GM12878 (cell line): ENCODE data around the gene BCAS3.

Source experiments
- FOS ChIP-seq: IDR thresholded peaks from 3 replicates; pipeline ENCODE4 v1.6.1; 2011; ENCODE audit warnings: borderline replicate concordance; ENCODE audit not compliant: insufficient read length; ENCODE audit errors: extremely low read depth
- HCFC1 ChIP-seq: fragments of 150-350 bp; IDR thresholded peaks from 2 replicates; pipeline ENCODE4 v1.6.1; 2014; ENCODE audit warnings: low read length
- KDM1A ChIP-seq: fragments of 200-600 bp; sonication (generic); IDR thresholded peaks from 2 replicates; pipeline ENCODE4 v1.6.1; 2016; ENCODE audit warnings: borderline replicate concordance
- MYC ChIP-seq: IDR thresholded peaks from 2 replicates; pipeline ENCODE4 v1.6.1; 2011; ENCODE audit warnings: mild to moderate bottlenecking, low read length, moderate library complexity, inconsistent platforms; ENCODE audit not compliant: insufficient read depth, insufficient replicate concordance, insufficient read length, severe bottlenecking
- RB1 ChIP-seq: fragments of 450-650 bp; formaldehyde crosslinking; IDR thresholded peaks from 2 replicates; pipeline ENCODE4 v1.6.1; 2017; ENCODE audit warnings: mild to moderate bottlenecking, borderline replicate concordance
- TCF12 ChIP-seq: IDR thresholded peaks from 2 replicates; pipeline ENCODE4 v1.6.1; 2011; ENCODE audit warnings: low read depth, mild to moderate bottlenecking, low read length
- ZNF274 ChIP-seq: IDR thresholded peaks from one replicate; pipeline ENCODE4 v1.8.0; 2011; ENCODE audit not compliant: insufficient read length, insufficient read depth
- TF ChIP-seq, protein P1 (sequence below), 3 experiments: IDR thresholded peaks in 2 of 3; conservative IDR thresholded peaks in 1 of 3; 2 replicates each; pipeline ENCODE4 v1.5.1; 2011; ENCODE audit warnings: low read depth in 3 of 3, low read length in 3 of 3, mild to moderate bottlenecking in 3 of 3, control low read depth in 2 of 3, moderate library complexity in 2 of 3, inconsistent platforms in 1 of 3, mixed read lengths in 1 of 3; ENCODE audit not compliant: control insufficient read depth in 2 of 3, insufficient read depth in 1 of 3; ENCODE audit errors: extremely low read depth in 1 of 3

- TF ChIP-seq, protein P1, sequence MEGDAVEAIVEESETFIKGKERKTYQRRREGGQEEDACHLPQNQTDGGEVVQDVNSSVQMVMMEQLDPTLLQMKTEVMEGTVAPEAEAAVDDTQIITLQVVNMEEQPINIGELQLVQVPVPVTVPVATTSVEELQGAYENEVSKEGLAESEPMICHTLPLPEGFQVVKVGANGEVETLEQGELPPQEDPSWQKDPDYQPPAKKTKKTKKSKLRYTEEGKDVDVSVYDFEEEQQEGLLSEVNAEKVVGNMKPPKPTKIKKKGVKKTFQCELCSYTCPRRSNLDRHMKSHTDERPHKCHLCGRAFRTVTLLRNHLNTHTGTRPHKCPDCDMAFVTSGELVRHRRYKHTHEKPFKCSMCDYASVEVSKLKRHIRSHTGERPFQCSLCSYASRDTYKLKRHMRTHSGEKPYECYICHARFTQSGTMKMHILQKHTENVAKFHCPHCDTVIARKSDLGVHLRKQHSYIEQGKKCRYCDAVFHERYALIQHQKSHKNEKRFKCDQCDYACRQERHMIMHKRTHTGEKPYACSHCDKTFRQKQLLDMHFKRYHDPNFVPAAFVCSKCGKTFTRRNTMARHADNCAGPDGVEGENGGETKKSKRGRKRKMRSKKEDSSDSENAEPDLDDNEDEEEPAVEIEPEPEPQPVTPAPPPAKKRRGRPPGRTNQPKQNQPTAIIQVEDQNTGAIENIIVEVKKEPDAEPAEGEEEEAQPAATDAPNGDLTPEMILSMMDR (IDR thresholded peaks at IDR 0.05 in 2 of 3, conservative IDR thresholded peaks at IDR 0.05 in 1 of 3; ENCODE audit: control insufficient read depth in 2 of 3, extremely low read depth in 1 of 3, insufficient read depth in 1 of 3, low read depth in 3 of 3, low read length in 3 of 3) = no peak
- TF ChIP-seq ZNF274 (no peak), MYC (no peak), FOS (no peak), HCFC1 (no peak), KDM1A (no peak), TCF12 (no peak), RB1 (no peak)
These were observed 688.5 kb downstream of the BCAS3 start for GRCh38 chr17:61366076-61366714.
